ENCODE measurements around the gene EFL1. TPM values are rescaled to one million over a fixed set of nuclear protein-coding genes. Genes with fewer than 3 reads are reported as not detected.

The EFL1 gene
- polyA plus RNA-seq, 1 donor from 2014 or later, result 16.8 TPM

DNA sequence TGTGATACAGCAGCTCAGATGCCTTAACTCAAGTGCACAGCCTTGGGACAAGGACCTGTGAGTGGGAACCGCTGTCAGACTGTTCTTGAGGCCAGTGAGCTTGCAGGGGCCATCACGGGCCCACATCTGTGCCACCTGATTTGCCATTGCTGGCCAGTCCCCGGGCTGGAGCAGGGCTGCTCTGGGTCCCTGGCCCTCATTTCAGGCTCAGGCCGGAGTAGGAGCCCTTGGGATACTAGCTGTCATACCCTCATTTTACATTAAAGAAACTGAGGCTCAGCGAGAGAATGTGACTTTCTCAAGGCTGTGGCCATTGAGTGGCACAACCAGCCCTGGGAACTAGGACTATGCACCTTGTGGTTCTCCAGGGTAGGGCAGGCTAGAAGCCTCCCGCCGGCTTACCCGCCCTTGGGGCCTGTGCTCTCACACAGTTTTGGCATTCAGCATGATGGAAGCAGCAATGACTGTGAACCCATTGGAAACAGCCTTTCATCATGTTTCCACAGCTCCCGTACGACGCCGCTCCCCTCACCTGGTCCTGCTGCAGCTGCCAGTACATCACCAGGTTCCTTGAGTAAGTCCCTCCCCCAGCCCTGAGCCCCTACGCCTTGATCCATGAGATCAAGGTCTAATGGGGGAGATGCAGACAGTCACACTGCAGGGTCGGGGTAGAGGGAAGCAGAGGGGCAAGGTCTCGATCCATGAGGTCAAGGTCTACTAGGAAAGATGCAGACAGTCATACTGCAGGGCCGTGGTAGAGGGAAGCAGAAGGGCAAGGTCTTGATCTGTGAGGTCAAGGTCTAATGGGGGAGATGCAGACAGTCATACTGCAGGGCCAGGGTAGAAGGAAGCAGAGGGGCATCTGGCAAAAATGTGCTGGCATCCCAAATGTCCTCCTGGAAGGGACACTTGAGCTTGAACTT, 44.5 kb upstream of the EFL1 start:
- H3K79me2 ChIP-seq (replicated peaks; ENCODE audit: insufficient read depth, low read length), result no peaks in the 10 kb centered on the region
- no peaks in the 10 kb centered on the region for H3K9me3 ChIP-seq (ENCODE audit: low read length)
- H3K27ac ChIP-seq (ENCODE audit: low read length), result no peak overlapping the region
- H3K9me2 ChIP-seq (ENCODE audit: insufficient read depth, low read length), result no peaks in the 10 kb centered on the region
- H4K20me1 ChIP-seq (ENCODE audit: insufficient read depth), result no peaks in the 10 kb centered on the region
- H3K4me2 ChIP-seq (ENCODE audit: low read length), result no peak overlapping the region
- H3F3A ChIP-seq (ENCODE audit: insufficient read depth, low read length, poor library complexity, severe bottlenecking), result no peaks in the 10 kb centered on the region
- H2AFZ ChIP-seq (ENCODE audit: low read depth, low read length), result no peak overlapping the region
- no peak overlapping the region for H3K9ac ChIP-seq (ENCODE audit: low read length)
- no peaks in the 10 kb centered on the region for H3K27me3 ChIP-seq (ENCODE audit: insufficient read depth, low read depth, low read length)
- TF ChIP-seq, protein P1, sequence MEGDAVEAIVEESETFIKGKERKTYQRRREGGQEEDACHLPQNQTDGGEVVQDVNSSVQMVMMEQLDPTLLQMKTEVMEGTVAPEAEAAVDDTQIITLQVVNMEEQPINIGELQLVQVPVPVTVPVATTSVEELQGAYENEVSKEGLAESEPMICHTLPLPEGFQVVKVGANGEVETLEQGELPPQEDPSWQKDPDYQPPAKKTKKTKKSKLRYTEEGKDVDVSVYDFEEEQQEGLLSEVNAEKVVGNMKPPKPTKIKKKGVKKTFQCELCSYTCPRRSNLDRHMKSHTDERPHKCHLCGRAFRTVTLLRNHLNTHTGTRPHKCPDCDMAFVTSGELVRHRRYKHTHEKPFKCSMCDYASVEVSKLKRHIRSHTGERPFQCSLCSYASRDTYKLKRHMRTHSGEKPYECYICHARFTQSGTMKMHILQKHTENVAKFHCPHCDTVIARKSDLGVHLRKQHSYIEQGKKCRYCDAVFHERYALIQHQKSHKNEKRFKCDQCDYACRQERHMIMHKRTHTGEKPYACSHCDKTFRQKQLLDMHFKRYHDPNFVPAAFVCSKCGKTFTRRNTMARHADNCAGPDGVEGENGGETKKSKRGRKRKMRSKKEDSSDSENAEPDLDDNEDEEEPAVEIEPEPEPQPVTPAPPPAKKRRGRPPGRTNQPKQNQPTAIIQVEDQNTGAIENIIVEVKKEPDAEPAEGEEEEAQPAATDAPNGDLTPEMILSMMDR (IDR thresholded peaks at IDR 0.05; ENCODE audit: poor library complexity, severe bottlenecking), result no peak
- no peak for TF ChIP-seq EZH2 (IDR thresholded peaks at IDR 0.05; ENCODE audit: borderline replicate concordance, insufficient read depth, low read length, poor library complexity, severe bottlenecking)
- no peak for TF ChIP-seq SMC3 (conservative IDR thresholded peaks at IDR 0.05; ENCODE audit: poor library complexity)
- TF ChIP-seq MXI1 (conservative IDR thresholded peaks at IDR 0.05; ENCODE audit: poor library complexity, severe bottlenecking), result no peak
- no peak for TF ChIP-seq POLR2AphosphoS5 (IDR thresholded peaks at IDR 0.05)
- TF ChIP-seq TAF1 (IDR thresholded peaks at IDR 0.05; ENCODE audit: low read depth), result no peak
- no peak for TF ChIP-seq RAD21 (conservative IDR thresholded peaks at IDR 0.05)
- TF ChIP-seq EP300 (conservative IDR thresholded peaks at IDR 0.05; ENCODE audit: poor library complexity, severe bottlenecking), result no peak
- TF ChIP-seq, protein P2, sequence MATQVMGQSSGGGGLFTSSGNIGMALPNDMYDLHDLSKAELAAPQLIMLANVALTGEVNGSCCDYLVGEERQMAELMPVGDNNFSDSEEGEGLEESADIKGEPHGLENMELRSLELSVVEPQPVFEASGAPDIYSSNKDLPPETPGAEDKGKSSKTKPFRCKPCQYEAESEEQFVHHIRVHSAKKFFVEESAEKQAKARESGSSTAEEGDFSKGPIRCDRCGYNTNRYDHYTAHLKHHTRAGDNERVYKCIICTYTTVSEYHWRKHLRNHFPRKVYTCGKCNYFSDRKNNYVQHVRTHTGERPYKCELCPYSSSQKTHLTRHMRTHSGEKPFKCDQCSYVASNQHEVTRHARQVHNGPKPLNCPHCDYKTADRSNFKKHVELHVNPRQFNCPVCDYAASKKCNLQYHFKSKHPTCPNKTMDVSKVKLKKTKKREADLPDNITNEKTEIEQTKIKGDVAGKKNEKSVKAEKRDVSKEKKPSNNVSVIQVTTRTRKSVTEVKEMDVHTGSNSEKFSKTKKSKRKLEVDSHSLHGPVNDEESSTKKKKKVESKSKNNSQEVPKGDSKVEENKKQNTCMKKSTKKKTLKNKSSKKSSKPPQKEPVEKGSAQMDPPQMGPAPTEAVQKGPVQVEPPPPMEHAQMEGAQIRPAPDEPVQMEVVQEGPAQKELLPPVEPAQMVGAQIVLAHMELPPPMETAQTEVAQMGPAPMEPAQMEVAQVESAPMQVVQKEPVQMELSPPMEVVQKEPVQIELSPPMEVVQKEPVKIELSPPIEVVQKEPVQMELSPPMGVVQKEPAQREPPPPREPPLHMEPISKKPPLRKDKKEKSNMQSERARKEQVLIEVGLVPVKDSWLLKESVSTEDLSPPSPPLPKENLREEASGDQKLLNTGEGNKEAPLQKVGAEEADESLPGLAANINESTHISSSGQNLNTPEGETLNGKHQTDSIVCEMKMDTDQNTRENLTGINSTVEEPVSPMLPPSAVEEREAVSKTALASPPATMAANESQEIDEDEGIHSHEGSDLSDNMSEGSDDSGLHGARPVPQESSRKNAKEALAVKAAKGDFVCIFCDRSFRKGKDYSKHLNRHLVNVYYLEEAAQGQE (IDR thresholded peaks at IDR 0.05; ENCODE audit: borderline replicate concordance), result no peak
- H3K4me3 ChIP-seq (ENCODE audit: low read length), result no peak overlapping the region
- no peaks in the 10 kb centered on the region for H3K36me3 ChIP-seq (ENCODE audit: insufficient read depth, low read length)

DNA sequence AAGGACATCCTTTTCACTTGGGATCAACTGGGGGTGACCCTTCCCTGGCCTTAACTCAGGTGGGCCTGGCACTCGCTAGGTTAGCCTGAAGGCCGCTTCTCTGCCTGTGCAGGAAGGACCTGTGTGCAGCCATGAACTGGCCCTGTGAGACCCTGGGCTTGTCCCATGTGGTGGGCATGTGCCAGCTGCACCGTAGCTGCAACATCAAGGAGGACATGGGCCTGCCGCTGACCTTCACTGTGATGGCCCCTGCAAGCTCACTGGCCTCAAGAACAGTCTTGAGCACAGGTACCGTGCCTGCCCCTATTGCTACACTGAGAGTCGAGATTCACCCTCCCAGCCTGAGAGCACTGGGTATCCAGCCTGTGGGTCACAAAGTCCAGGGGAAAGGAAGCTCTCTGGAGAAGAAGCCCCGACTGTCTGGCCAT, 43.1 kb upstream of the EFL1 start:
- Histone ChIP-seq H3K27ac (ENCODE audit: low read length) (no peak overlapping the region), H3K27me3 (ENCODE audit: insufficient read depth, low read depth, low read length) (no peaks in the 10 kb centered on the region), H3K9me2 (ENCODE audit: insufficient read depth, low read length) (no peaks in the 10 kb centered on the region), H4K20me1 (ENCODE audit: insufficient read depth) (no peaks in the 10 kb centered on the region), H3K4me2 (ENCODE audit: low read length) (no peak overlapping the region), H3K36me3 (ENCODE audit: insufficient read depth, low read length) (no peaks in the 10 kb centered on the region), H3K79me2 (replicated peaks; ENCODE audit: insufficient read depth, low read length) (no peaks in the 10 kb centered on the region), H3F3A (ENCODE audit: insufficient read depth, low read length, poor library complexity, severe bottlenecking) (no peaks in the 10 kb centered on the region), H3K9ac (ENCODE audit: low read length) (no peak overlapping the region), H2AFZ (ENCODE audit: low read depth, low read length) (no peak overlapping the region), H3K9me3 (ENCODE audit: low read length) (no peaks in the 10 kb centered on the region), H3K4me3 (ENCODE audit: low read length) (no peak overlapping the region)
- TF ChIP-seq, protein P2 (IDR thresholded peaks at IDR 0.05; ENCODE audit: borderline replicate concordance), result no peak
- TF ChIP-seq EP300 (conservative IDR thresholded peaks at IDR 0.05; ENCODE audit: poor library complexity, severe bottlenecking) (no peak), RAD21 (conservative IDR thresholded peaks at IDR 0.05) (no peak), TAF1 (IDR thresholded peaks at IDR 0.05; ENCODE audit: low read depth) (no peak), EZH2 (IDR thresholded peaks at IDR 0.05; ENCODE audit: borderline replicate concordance, insufficient read depth, low read length, poor library complexity, severe bottlenecking) (no peak), MXI1 (conservative IDR thresholded peaks at IDR 0.05; ENCODE audit: poor library complexity, severe bottlenecking) (no peak), POLR2AphosphoS5 (IDR thresholded peaks at IDR 0.05) (no peak), SMC3 (conservative IDR thresholded peaks at IDR 0.05; ENCODE audit: poor library complexity) (no peak)
- TF ChIP-seq, protein P1 (IDR thresholded peaks at IDR 0.05; ENCODE audit: poor library complexity, severe bottlenecking), result no peak
